Ishikawa (cell line): Measurements from ENCODE around the gene ASTN2.

ENCODE experiments used
- CEBPB ChIP-seq: IDR thresholded peaks from 2 replicates; pipeline ENCODE4 v1.6.1; 2012
- CREB1 ChIP-seq: IDR thresholded peaks from 2 replicates; pipeline ENCODE4 v1.6.1; 2012; ENCODE audit warnings: low read depth
- EGR1 ChIP-seq: IDR thresholded peaks from 2 replicates; pipeline ENCODE4 v1.6.1; 2012
- EP300 ChIP-seq: IDR thresholded peaks from 2 replicates; pipeline ENCODE4 v1.6.1; 2012; ENCODE audit warnings: borderline replicate concordance
- FOXM1 ChIP-seq: IDR thresholded peaks from 2 replicates; pipeline ENCODE4 v1.6.1; 2012; ENCODE audit warnings: low read depth, borderline replicate concordance
- NFIC ChIP-seq: IDR thresholded peaks from 2 replicates; pipeline ENCODE4 v1.6.1; 2012
- RAD21 ChIP-seq: IDR thresholded peaks from 2 replicates; pipeline ENCODE4 v1.6.1; 2012; ENCODE audit warnings: low read depth
- TAF1 ChIP-seq: IDR thresholded peaks from 2 replicates; pipeline ENCODE4 v1.6.1; 2012; ENCODE audit warnings: low read depth, mild to moderate bottlenecking
- TCF12 ChIP-seq: IDR thresholded peaks from 2 replicates; pipeline ENCODE4 v1.6.1; 2012; ENCODE audit warnings: low read depth
- TEAD4 ChIP-seq: IDR thresholded peaks from 2 replicates; pipeline ENCODE4 v1.6.1; 2012
- YY1 ChIP-seq: IDR thresholded peaks from 2 replicates; pipeline ENCODE4 v1.6.1; 2012; ENCODE audit warnings: low read depth
- ZBTB7A ChIP-seq: IDR thresholded peaks from 2 replicates; pipeline ENCODE4 v1.6.1; 2012; ENCODE audit warnings: low read depth
- TF ChIP-seq, protein P1 (sequence below): IDR thresholded peaks from 2 replicates; pipeline ENCODE4 v1.6.1; 2012; ENCODE audit warnings: low read depth, mild to moderate bottlenecking
- TF ChIP-seq, protein P2 (sequence below): IDR thresholded peaks from 2 replicates; pipeline ENCODE4 v1.6.1; 2012
- TF ChIP-seq, protein P3 (sequence below): IDR thresholded peaks from 2 replicates; pipeline ENCODE4 v1.6.1; 2012

Gene ASTN2

DNA sequence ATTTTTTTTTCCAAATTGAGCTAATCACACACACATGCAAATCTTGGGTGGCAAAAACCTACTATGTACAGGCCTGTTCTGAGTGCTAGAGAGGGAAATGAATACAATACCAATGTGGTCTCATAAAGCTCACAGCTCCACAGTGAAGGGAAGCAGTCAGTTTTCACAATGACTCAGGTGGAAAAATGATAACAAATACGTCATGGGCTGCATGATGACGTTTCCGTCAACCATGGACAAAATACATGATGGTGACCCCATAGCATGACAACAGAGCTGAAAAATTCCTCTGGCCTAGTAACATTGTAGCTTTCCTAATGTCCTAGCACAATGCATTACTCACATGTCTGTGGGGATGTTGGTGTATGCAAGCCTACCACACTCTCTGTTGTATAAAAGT is 475.2 kb downstream of the ASTN2 start:
- TF ChIP-seq, protein P1, sequence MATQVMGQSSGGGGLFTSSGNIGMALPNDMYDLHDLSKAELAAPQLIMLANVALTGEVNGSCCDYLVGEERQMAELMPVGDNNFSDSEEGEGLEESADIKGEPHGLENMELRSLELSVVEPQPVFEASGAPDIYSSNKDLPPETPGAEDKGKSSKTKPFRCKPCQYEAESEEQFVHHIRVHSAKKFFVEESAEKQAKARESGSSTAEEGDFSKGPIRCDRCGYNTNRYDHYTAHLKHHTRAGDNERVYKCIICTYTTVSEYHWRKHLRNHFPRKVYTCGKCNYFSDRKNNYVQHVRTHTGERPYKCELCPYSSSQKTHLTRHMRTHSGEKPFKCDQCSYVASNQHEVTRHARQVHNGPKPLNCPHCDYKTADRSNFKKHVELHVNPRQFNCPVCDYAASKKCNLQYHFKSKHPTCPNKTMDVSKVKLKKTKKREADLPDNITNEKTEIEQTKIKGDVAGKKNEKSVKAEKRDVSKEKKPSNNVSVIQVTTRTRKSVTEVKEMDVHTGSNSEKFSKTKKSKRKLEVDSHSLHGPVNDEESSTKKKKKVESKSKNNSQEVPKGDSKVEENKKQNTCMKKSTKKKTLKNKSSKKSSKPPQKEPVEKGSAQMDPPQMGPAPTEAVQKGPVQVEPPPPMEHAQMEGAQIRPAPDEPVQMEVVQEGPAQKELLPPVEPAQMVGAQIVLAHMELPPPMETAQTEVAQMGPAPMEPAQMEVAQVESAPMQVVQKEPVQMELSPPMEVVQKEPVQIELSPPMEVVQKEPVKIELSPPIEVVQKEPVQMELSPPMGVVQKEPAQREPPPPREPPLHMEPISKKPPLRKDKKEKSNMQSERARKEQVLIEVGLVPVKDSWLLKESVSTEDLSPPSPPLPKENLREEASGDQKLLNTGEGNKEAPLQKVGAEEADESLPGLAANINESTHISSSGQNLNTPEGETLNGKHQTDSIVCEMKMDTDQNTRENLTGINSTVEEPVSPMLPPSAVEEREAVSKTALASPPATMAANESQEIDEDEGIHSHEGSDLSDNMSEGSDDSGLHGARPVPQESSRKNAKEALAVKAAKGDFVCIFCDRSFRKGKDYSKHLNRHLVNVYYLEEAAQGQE, result no peak
- TF ChIP-seq, protein P2, sequence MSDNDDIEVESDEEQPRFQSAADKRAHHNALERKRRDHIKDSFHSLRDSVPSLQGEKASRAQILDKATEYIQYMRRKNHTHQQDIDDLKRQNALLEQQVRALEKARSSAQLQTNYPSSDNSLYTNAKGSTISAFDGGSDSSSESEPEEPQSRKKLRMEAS, result no peak
- TF ChIP-seq EGR1 (no peak), TEAD4 (no peak)

DNA sequence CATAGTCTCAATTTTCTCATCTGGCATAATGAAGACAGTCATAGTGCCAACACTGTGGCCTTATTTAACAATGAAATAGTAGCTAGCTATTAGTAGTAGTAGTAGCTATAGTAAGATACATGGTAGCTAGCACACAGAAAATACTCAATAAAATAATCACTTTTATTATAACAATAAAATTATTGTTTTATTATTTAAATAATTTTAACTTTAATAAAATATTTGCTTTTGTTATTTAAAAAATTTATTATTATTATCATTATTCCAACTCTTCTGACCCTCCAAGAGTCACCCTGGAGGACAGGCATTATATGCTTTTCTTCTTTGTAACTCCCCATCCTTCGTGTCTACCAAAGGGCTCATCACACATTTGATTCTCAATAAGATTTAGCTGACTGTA is 475.7 kb downstream of the ASTN2 start:
- TF ChIP-seq, protein P1, result no peak
- TF ChIP-seq EP300 (no peak), YY1 (no peak), NFIC (no peak), FOXM1 (no peak), CREB1 (no peak), ZBTB7A (no peak), TCF12 (no peak), TAF1 (no peak)

DNA sequence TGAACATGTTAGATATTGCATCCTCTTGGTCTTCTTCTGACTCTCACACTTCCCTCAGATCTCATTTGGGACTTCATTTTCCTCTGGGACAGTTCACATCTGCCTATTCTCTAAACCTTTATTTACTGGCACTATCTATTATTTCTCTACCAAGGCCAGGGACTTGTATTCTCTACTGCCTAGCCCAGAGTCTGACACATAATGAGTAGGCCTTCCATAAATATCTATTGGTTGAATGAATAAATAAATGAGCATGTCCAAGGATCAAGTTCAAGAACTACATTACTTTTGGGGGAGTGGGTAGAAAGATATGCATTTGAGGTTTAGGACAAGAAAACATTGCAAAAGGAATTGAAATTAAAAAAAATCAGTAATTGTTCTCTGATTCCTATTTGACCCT is 477.5 kb downstream of the ASTN2 start:
- TF ChIP-seq, protein P2, result no peak
- TF ChIP-seq EGR1 (no peak), EP300 (no peak), NFIC (no peak), ZBTB7A (no peak), CREB1 (no peak), TAF1 (no peak), CEBPB (no peak), TEAD4 (no peak), TCF12 (no peak), RAD21 (no peak), FOXM1 (no peak), YY1 (no peak)
- TF ChIP-seq, protein P3, sequence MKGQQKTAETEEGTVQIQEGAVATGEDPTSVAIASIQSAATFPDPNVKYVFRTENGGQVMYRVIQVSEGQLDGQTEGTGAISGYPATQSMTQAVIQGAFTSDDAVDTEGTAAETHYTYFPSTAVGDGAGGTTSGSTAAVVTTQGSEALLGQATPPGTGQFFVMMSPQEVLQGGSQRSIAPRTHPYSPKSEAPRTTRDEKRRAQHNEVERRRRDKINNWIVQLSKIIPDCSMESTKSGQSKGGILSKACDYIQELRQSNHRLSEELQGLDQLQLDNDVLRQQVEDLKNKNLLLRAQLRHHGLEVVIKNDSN, result no peak
- TF ChIP-seq, protein P1, result no peak

DNA sequence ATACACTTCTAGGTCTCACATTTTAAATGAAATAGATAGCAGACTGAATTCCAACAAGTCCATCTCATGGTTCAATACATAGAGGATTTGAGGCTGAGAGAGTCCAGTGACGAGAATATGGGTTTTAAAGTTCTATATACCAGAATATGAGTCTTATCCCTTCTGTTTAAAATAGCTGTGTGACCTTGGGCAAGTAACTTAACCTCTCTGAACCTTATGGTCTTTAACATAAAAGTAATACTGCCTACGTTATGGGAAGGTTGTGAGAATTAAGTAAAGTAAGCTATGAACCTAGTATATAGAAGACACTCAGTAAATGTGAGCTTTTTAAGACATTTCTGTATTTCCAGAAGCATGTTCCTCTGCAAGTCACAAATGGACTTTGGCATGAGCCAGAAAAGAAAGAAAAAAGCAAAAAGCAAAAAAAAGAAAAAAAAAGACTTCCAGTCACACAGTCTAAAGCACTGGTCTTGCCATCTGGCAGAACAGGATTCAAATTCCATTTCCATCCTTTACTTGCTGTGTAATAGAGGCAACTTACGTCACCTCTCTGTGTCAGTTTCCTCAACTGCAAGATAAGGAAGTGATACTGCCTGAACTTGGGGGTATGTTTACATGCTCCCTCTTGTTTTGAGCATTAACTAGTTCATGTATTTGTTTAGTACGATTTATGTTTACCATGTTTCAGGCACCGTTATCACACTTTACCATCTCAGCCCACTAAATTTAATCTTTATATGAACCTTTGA is 479.5 kb downstream of the ASTN2 start:
- TF ChIP-seq EGR1, result no peak
- TF ChIP-seq TCF12, result no peak
- TF ChIP-seq ZBTB7A, result no peak
- no peak for TF ChIP-seq NFIC
- TF ChIP-seq, protein P2, result no peak
- TF ChIP-seq TEAD4, result no peak

DNA sequence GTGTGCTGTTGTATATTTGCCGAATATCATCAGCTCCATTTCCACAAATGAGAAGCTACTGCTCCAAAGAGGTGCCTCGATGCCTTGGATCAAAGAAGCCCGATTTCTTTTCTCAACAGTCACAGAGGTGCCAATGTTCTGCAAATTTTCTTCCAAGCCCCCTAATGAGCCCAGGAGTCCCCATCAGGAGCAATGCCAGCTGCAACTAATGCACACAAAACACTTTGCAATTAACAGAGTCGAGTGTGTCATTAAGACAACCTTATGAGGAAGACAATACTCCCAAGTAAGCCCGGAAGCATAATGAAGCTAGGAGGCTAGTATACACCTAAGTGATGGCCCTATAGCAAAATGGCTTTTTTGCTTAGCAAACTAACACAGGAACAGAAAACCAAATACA is 480.7 kb downstream of the ASTN2 start:
- TF ChIP-seq CEBPB (no peak), EGR1 (no peak), ZBTB7A (no peak), TEAD4 (no peak), FOXM1 (no peak), RAD21 (no peak), EP300 (no peak), TCF12 (no peak), YY1 (no peak)
- TF ChIP-seq, protein P2, result no peak
- TF ChIP-seq, protein P3, result no peak
